Smooth muscle cell (in vitro differentiated cells): ENCODE data around the gene ATAT1. TPM values are rescaled to one million over a fixed set of nuclear protein-coding genes. Genes with fewer than 3 reads are reported as not detected.

ENCODE experiments used
- DNase-seq: peaks from one replicate; lab custom pipeline; 2025; ENCODE audit not compliant: unreplicated experiment; lab: John Stamatoyannopoulos, UW
- H2AFZ ChIP-seq: fragments of 200-600 bp; sonication (generic); 2 replicates; pipeline ENCODE4 v1.6.0; 2016; ENCODE audit warnings: antibody characterized with exemption, low read depth, mild to moderate bottlenecking
- H3F3A ChIP-seq: fragments of 200-600 bp; sonication (generic); 2 replicates; pipeline ENCODE4 v1.6.0; 2017; ENCODE audit warnings: antibody characterized with exemption, low read depth
- H3K27ac ChIP-seq: fragments of 200-600 bp; sonication (generic); 2 replicates; pipeline ENCODE4 v1.5.1; 2016; ENCODE audit warnings: low read depth, mild to moderate bottlenecking
- H3K27me3 ChIP-seq: fragments of 200-600 bp; sonication (generic); 2 replicates; pipeline ENCODE4 v1.6.1; 2016; ENCODE audit warnings: low read depth, mild to moderate bottlenecking
- H3K36me3 ChIP-seq: fragments of 200-600 bp; sonication (generic); 2 replicates; pipeline ENCODE4 v1.5.1; 2016; ENCODE audit warnings: low read depth
- H3K4me1 ChIP-seq: fragments of 200-600 bp; sonication (generic); 2 replicates; pipeline ENCODE4 v1.5.1; 2016; ENCODE audit warnings: low read depth
- H3K4me2 ChIP-seq: fragments of 200-600 bp; sonication (generic); 2 replicates; pipeline ENCODE4 v1.6.0; 2016; ENCODE audit warnings: mild to moderate bottlenecking
- H3K4me3 ChIP-seq: fragments of 200-600 bp; sonication (generic); 2 replicates; pipeline ENCODE4 v1.5.1; 2016; ENCODE audit warnings: mild to moderate bottlenecking
- H3K79me2 ChIP-seq: fragments of 200-600 bp; sonication (generic); 2 replicates; pipeline ENCODE4 v1.6.0; 2016; ENCODE audit warnings: low read depth, mild to moderate bottlenecking
- H3K9ac ChIP-seq: fragments of 200-600 bp; sonication (generic); 2 replicates; pipeline ENCODE4 v1.6.0; 2016; ENCODE audit warnings: low read depth
- H3K9me3 ChIP-seq: fragments of 200-600 bp; sonication (generic); replicated peaks from 2 replicates; pipeline ENCODE4 v1.5.1; 2016; ENCODE audit warnings: low read depth
- H4K20me1 ChIP-seq: fragments of 200-600 bp; sonication (generic); 2 replicates; pipeline ENCODE4 v1.6.0; 2016; ENCODE audit warnings: low read depth
- CTCF ChIP-seq: fragments of 200-600 bp; sonication (generic); IDR thresholded peaks from 2 replicates; pipeline ENCODE4 v1.5.1; 2017; ENCODE audit warnings: borderline replicate concordance, mild to moderate bottlenecking, antibody characterized with exemption; ENCODE audit not compliant: insufficient read depth, poor library complexity, severe bottlenecking
- WGBS: methylation state at CpG from one replicate; pipeline ENCODE4 v1.1.7; 2016; ENCODE audit warnings: low lambda C conversion rate; 5-methylcytosine and 5-hydroxymethylcytosine counted together
- microRNA counts: library from miRNA; unstranded; fragments of <30 nt; microRNA quantifications from one replicate; lab custom pipeline; 2016
- microRNA-seq: library from miRNA; unstranded; fragments of <30 nt; microRNA quantifications from one replicate; pipeline ENCODE4, GENCODE V29; 2016; ENCODE audit warnings: borderline number of aligned reads
- polyA plus RNA-seq: library from polyadenylated mRNA; unstranded; fragments of >200 nt; fragmentation: Nextera tagmentation; extraction: Ambion mirVana; gene quantifications from 2 replicates; pipeline ENCODE4 v1.2.1, GENCODE V29; 2016
- small RNA-seq: library from RNA; depleted of rRNA; stranded (forward); fragments of <200 nt; gene quantifications from one replicate; pipeline ENCODE3, GENCODE V24; 2014
- total RNA-seq: library from RNA; depleted of rRNA; stranded (reverse); fragments of >200 nt; gene quantifications from 2 replicates; pipeline ENCODE4 v1.2.3, GENCODE V29; 2014

Gene ATAT1
- total and polyA plus RNA-seq, 2 experiments from 2014 or later, result 8.5 to 16.5 TPM

- Histone ChIP-seq H3K4me2 (peak overlapping the region; percentile 78), H3F3A (peaks cover 11% of the 10 kb centered on the region), H3K9me3 (no peaks in the 10 kb centered on the region), H3K79me2 (peaks cover 25% of the 10 kb centered on the region), H3K36me3 (no peaks in the 10 kb centered on the region), H2AFZ (no peak overlapping the region), H3K4me1 (peaks cover 22% of the 10 kb centered on the region), H3K27me3 (no peaks in the 10 kb centered on the region), H3K9ac (peak overlapping the region; percentile 56), H3K27ac (peak overlapping the region; percentile 89), H4K20me1 (no peaks in the 10 kb centered on the region), H3K4me3 (peak overlapping the region; percentile 83)
- 7% methylated on average over 8 of the region's 8 CpGs for WGBS
- no peak for DNase-seq
- TF ChIP-seq CTCF, result no peak
Measured at GRCh38 chr6:30691208-30691847, 64.7 kb downstream of the ATAT1 start.

MicroRNAs encoded within 50 kb of the gene (microRNA counts, 767-probe panel; counts per million panel counts)
- microRNA hsa-miR-877-5p (lab: Ali Mortazavi, UCI), result 183 counts per million

Small RNAs within 50 kb of the gene (microRNA-seq; reads per million reads assigned to microRNA genes)
- 253 reads per million, percentile 68 among the genes with 10 or more reads in this experiment for gene MIR877

Small RNAs within 50 kb of the gene (small RNA-seq; reads per million reads assigned to genes)
- gene MIR877, result 6.8 reads per million, percentile 70 among the genes with 10 or more reads in this experiment

Other genes starting within 250 kb of the ATAT1 start
- gene HLA-E, start 137.4 kb upstream of the ATAT1 start, total RNA-seq, result 97.3 and 104 TPM in 2 replicates
- 126 and 134 TPM in 2 replicates for gene HLA-E, start 137.4 kb upstream of the ATAT1 start, polyA plus RNA-seq
- 16.5 and 27.2 TPM in 2 replicates for gene GNL1, start 70.4 kb upstream of the ATAT1 start, total RNA-seq
- gene GNL1, start 70.4 kb upstream of the ATAT1 start, polyA plus RNA-seq, result 92.7 and 104 TPM in 2 replicates
- gene PRR3, start 69.6 kb upstream of the ATAT1 start, total RNA-seq, result 12.7 and 29.4 TPM in 2 replicates
- gene PRR3, start 69.6 kb upstream of the ATAT1 start, polyA plus RNA-seq, result 10.2 and 13.1 TPM in 2 replicates
- gene ABCF1, start 55.4 kb upstream of the ATAT1 start, total RNA-seq, result 25.2 and 34.7 TPM in 2 replicates
- 39.1 and 57.3 TPM in 2 replicates for gene ABCF1, start 55.4 kb upstream of the ATAT1 start, polyA plus RNA-seq
- 42.1 and 65.1 TPM in 2 replicates for gene PPP1R10, start 9.6 kb upstream of the ATAT1 start, total RNA-seq
- 36.1 and 50.2 TPM in 2 replicates for gene PPP1R10, start 9.6 kb upstream of the ATAT1 start, polyA plus RNA-seq
- 38.7 and 53.2 TPM in 2 replicates for gene MRPS18B, start 9.0 kb upstream of the ATAT1 start, total RNA-seq
- gene MRPS18B, start 9.0 kb upstream of the ATAT1 start, polyA plus RNA-seq, result 70.0 and 88.6 TPM in 2 replicates
- 1.8 and 4.3 TPM in 2 replicates for gene C6orf136, start 20.3 kb downstream of the ATAT1 start, total RNA-seq
- 5.3 and 8.8 TPM in 2 replicates for gene C6orf136, start 20.3 kb downstream of the ATAT1 start, polyA plus RNA-seq
- gene DHX16, start 46.1 kb downstream of the ATAT1 start, total RNA-seq, result 12.4 and 16.0 TPM in 2 replicates
- 23.5 and 29.0 TPM in 2 replicates for gene DHX16, start 46.1 kb downstream of the ATAT1 start, polyA plus RNA-seq
- 42.7 and 55.3 TPM in 2 replicates for gene PPP1R18, start 59.8 kb downstream of the ATAT1 start, total RNA-seq
- gene PPP1R18, start 59.8 kb downstream of the ATAT1 start, polyA plus RNA-seq, result 41.6 and 51.6 TPM in 2 replicates
- 14.6 and 25.8 TPM in 2 replicates for gene NRM, start 64.1 kb downstream of the ATAT1 start, total RNA-seq
- 28.5 and 31.8 TPM in 2 replicates for gene NRM, start 64.1 kb downstream of the ATAT1 start, polyA plus RNA-seq
- gene MDC1, start 90.4 kb downstream of the ATAT1 start, total RNA-seq, result 6.9 and 7.0 TPM in 2 replicates
- gene MDC1, start 90.4 kb downstream of the ATAT1 start, polyA plus RNA-seq, result 17.1 and 19.0 TPM in 2 replicates
- 1,002 and 1,039 TPM in 2 replicates for gene TUBB, start 93.5 kb downstream of the ATAT1 start, total RNA-seq
- gene TUBB, start 93.5 kb downstream of the ATAT1 start, polyA plus RNA-seq, result 855 and 1,009 TPM in 2 replicates
- gene FLOT1, start 115.8 kb downstream of the ATAT1 start, total RNA-seq, result 79.8 and 87.6 TPM in 2 replicates
- gene FLOT1, start 115.8 kb downstream of the ATAT1 start, polyA plus RNA-seq, result 117 and 146 TPM in 2 replicates
- gene IER3, start 117.7 kb downstream of the ATAT1 start, total RNA-seq, result 732 and 736 TPM in 2 replicates
- gene IER3, start 117.7 kb downstream of the ATAT1 start, polyA plus RNA-seq, result 708 and 811 TPM in 2 replicates